ENCODE results near the gene ATL3.

GRCh38 chr11:63660972-63661371 is 10.2 kb downstream of the ATL3 start:
- TF ChIP-seq CTCF (IDR thresholded peaks at IDR 0.05 in 4 of 5, conservative IDR thresholded peaks at IDR 0.05 in 1 of 5) (no peak), POLR2A (IDR thresholded peaks at IDR 0.05) (no peak)

Data from gastrocnemius medialis (tissue), 4 donors.